HG02610 (cell line): ENCODE data around the gene PPP4R1.
"Not testable (repeated sequence)": the region's sequence is repeated elsewhere in the genome, so short reads cannot be mapped to it uniquely, and the experiment has no call there.

ENCODE experiments used
- ATAC-seq: cut with Tn5 transposase; IDR thresholded peaks from one replicate; pipeline ENCODE4 v1.9.1; 2021; ENCODE audit warnings: mild to moderate bottlenecking, moderate library complexity; ENCODE audit not compliant: unreplicated experiment

The PPP4R1 gene

DNA sequence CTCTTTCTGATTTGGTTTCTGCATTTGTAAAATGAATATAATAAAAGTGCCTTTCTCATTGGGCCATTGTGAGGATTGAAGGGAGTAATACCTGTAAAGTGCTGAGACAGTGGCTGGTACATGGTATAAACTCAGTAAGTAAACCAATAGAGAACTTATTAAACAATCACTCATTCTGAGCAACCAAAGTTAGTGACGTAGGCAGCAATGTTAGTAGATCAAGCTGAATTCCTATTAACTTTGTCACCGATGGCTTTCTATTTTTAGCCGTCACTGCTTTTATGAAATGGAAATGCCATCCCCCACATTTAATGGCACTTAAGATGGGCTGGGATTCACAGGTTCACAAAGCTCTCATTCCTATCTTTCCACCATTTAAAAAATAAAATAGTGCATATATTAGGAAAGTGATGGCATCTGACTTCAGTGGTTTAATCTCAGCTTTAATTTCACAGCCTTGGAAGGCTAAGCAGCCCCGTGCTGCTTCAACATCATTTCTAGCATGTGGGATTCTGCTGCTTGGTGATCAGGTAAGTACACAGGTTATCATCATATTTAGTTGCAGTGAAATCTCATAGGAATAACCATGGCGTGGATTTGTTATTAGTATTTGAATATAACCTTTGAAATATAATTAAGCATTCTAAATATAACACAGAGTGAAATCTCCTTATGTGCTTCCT is 17.6 kb upstream of the PPP4R1 start:
- no peak for ATAC-seq

DNA sequence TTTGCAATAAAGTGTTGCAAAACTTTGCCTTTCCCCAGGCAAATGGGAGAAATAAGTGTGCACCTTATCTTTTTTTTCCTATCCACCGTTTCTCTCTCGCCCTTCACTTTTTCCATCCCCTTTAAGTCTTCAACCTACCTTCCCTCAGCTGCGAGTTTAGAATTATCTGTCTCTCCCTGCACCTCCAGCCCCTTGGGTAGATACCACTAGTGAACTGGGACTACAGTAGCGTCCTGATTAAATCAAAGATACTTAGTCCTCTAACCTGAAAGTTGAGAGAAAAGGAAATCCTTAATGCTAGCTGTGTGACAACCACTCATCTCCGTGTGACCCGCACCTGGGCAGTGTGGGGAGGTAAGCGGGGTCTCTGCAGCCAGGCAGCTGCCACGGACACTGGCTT is 16.1 kb upstream of the PPP4R1 start:
- ATAC-seq = no peak

DNA sequence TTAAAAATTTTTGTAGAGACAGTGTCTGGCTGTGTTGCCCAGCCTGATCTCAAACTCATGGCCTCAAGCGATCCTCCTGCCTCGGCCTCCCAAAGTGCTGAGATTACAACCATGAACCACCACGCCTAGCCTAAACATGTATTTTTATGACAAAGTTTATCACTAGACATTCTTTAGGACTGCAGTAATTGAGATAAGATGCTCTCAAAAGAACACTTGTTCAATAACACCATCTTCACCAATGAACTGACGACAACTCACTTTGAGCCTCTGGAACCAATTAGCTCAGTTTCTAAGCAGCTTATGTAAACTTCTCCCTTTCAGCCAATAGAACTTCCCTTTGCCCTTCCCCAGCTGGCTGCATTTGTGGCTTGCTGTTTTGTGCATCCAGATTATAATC is 15.3 kb upstream of the PPP4R1 start:
- no peak for ATAC-seq

DNA sequence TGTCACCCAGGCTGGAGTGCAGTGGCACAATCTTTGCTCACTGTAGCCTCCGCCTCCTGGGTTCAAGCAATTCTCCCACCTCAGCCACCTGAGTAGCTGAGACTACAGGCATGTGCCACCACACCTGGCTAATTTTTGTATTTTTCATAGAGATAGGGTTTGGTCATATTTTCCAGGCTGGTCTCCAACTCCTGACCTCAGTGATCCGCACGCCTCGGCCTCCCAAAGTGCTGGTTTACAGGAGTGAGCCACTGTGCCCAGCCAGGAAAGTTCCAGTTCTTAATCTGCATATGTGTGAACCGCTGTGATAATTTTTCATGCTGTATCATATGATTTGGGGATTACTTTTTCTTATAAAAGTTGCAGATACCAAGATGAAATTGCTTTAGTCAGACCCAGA is 14.6 kb upstream of the PPP4R1 start:
- ATAC-seq = no peak

DNA sequence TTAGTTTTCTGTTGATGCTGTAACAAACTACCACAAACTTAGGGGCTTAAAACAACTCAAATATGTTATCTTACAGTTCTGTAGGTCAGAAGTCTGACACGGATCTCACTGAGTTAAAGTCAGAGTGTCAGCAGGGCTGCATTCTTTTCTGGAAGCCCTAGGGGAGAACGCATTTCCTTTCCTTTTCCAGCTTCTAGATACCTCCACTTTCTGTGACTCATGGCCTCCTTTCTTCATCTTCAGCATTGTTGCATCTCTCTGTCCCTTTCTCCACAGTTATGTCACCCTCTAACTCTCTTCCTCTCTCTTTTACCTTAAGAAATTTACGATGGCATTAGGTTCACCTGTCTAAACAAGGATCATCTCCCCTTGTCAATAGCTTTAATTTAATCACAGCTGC is 13.3 kb upstream of the PPP4R1 start:
- no peak for ATAC-seq

DNA sequence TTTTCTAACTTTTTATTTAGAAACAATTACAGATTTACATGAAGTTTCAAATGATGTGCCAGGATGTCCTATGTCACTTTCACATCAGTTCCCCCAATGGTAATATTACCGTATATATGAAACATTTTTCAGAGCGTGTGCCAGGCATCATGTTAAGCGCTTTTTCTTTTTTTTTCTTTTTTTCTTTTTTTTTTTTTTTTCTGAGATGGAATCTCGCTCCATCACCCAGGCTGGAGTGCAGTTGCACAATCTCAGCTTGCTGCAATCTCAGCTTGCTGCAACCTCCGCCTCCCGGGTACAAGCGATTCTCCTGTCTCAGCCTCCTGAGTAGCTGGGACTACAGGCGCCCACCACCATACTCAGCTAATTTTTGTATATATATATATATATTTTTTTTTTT is 5.6 kb upstream of the PPP4R1 start:
- no peak for ATAC-seq

DNA sequence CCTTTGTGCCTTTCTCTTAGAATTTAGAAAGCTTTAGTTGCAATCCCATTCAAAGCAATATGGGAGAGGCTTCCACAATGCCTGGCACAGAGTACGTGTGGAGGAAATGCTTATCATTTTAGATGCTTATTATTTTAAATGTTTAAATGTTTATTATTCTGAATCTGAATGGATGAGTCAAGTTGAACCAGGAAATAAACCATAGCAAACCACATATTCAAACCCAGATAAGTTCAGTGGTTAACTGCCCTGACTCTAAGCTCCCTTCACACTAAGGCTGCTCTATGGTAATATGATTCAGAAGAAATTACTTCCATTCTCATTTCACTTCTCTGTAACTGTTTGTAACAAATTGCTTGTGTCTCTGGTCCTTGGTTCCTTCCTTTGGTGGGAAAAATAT is 5.2 kb upstream of the PPP4R1 start:
- ATAC-seq = no peak

DNA sequence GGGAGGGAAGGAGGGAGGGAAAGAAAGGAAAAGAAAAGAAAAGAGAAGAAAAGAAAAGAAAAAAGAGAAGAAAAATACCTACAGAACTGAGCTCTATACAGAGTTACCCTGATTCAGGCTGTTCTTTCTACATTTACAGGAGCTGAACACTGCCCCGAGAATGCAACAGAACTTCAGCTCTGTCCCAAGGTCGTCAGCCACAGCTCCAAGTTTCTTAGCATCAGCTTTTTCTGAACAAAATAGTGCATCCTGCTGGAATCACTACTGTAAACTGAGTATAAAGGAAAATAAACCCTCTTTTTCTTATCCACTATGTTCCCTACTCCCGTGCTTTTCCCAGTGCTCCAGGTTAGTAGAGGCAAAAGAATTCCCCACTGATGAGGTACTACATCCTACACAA is 4.7 kb upstream of the PPP4R1 start:
- no peak for ATAC-seq

DNA sequence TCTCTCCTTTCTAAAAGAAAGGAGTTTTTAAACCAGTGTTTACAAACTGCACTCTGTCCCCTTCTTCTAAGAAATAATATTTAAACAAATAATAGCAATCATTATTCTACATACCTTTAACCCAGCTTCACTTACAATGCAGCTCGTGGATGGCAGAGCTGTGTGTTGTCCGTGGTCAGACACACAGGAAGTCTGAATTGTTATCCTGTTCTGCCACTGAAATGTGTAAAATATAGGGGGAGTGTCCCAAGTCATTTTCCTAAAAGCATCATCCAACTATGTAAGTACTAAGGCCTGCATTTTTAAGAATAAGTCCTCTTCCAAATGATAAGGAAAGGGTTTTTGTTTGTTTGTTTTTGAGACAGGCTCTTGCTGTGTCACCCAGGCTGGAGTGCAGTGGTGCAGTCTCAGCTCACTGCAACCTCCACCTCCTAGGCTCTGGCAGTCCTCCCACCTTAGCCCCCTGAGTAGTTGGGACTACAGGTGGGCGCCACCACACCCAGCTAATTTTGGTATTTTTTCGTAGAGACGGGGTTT is 2.7 kb upstream of the PPP4R1 start:
- no peak for ATAC-seq

DNA sequence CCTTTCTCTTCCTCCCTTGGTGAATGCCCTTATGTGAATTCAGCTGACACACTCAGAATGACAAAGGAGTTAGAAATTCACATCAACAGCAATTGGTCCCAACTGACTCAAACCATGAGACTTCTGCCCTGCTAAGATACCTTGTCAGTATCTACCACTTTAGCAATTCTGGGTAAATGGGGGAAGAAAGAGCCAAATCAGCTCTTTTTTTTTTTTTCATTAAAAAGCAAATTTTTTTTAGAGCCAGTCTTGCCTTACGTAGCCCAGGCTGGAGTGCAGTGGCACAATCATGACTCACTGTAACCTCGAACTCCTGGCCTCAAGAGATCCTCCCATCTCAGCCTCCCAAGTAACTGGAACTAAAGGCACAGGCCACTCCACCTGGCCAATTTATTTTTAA is 1.7 kb upstream of the PPP4R1 start:
- ATAC-seq = no peak

DNA sequence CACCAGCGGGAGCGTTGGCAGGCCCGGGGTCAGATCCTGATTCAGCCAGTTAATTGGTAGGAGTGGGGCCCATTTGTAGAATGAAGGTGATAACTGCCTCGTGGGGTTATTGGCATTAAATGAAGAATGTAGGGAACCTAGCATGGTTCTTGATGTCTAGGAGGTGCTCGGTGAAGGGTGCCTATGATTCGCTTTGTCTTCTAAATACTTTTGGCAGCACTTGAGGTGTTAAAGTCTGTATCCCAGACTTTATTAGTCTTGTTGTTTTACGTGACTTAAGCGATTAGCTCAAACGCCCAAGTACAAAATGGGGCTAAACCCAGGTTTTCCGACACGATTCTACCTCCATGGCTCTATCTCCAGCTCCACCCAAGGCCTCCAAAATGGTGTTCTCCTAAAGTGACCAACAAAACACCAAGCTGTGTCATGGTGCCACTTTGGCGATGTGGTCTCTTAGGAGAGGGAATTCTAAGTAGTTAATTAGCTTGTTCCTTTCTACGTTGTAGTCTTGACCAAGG is 980 bp upstream of the PPP4R1 start:
- no peak for ATAC-seq

DNA sequence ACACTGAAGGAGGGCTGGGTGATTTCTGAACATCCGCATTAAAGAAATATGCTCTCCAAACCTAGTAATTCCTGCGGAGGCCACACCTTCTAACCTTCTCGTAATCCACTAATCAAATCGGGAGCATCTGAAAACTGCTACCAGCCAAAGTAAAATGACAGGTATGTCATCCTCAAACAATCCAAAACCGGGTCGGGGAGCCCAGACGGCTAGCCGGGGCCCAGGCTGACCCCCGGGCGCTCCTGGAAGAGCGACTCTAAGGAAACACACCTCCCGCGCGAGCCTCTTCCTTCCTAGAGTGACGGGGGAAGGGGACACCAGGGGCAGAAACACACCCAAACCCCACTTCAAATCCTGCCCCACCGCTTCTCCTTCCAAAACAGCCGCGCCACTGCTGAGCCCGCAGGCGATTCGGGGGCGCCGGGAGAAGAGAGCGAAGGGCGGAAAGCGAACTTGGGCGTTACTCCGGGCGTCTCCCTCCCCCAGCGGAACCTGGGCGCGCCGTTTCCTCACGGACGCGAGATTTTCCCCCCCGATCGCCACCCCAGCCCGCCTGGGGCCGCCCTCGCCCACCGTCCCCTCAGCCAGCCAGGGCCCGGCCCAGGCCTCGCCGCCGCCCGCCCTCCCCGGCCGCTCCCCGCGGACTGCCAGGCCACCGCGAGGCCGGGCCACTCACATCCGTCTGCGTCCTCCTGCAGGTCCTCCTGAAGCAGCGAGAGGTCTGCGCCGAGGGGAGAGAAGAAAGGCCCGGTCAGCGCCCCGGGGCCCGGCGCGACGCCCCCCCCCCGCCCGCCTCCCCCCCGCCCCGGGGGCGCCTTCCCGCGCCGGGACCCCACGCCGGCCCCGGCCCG is 584 bp downstream of the PPP4R1 start:
- peak; percentile 27 for ATAC-seq

DNA sequence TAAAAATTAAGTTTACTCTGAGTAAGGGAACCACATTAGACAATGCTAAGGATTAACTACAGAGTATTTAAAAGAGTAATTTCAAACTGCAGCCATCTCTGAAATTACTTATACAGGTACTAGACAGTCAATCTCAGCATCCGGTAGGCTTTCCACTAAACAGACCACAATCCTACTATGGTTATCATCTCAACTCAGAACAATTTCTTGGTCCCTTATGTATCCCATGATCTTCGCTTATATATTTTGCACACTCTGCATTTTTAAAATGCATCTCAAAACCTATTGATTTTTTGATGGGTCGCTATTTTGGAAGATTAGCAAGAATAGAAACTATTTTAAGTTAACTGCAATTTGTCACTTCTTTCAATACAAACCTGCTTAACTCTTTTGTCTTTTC is 1.4 kb downstream of the PPP4R1 start:
- ATAC-seq = no peak

DNA sequence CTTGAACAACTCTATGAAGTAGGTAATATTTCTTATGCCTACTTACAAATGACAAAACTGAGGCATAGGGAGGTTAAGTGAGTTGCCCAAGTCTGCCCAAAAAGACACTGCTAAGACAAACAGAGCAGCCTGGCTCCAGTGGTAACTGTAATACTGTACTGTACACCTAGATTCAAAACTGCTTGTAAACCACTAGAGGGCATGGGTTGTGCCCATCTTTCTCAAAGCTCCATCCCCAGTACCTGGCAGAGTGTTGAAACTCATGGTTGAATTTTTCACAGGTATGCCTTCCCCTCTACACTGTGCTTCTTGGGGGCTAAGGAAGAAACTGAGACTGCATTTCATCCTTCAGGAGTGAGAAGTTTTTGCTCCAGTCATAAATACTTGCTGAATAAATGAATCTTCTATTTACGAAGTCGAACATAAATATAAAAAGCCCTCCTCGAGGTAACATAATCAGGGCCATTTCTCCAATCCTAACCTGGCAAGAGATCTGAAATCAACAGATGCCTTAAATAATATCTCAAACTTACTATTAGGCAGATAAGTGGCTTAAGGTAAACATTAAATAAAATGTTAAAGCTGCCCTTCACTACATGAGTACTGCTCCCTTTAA is 2.0 kb downstream of the PPP4R1 start:
- no peak for ATAC-seq

DNA sequence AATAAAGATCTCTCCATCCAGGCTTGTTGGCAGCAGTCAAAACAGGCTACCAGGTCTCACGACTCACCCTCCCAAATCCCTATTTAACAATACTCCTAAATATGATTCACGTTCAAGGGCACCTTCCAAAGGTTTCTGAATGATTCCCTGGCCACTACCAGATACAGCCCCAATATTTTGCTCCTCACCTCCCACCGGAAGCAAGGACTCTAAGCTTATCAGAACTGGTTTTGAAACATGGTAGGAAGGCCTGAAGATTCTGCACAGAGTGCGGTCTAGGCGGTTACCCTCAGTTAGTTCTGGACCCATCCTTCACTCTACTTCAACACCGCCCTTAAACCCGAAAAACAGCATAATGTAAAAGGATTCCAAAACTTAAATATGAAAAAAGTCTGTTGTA is 5.2 kb downstream of the PPP4R1 start:
- no peak for ATAC-seq

DNA sequence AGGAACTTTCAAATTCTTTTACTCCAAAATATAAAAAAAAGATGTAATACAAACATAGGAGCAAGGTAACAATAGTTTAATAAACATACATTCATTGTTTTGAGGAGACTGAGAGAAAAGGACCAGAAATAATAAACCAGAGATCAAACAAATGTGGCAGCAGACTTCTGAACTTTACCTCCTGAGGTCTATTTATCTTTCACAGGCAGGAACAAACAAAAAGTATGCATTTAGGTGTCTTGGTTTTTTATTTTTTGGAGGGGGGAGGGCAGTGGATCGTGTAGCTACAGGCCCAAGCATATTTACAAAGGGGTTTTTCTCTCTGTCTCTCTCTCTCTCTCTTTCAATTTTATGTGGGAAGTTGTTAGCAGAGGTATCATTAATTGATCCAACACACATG is 5.6 kb downstream of the PPP4R1 start:
- ATAC-seq = no peak

DNA sequence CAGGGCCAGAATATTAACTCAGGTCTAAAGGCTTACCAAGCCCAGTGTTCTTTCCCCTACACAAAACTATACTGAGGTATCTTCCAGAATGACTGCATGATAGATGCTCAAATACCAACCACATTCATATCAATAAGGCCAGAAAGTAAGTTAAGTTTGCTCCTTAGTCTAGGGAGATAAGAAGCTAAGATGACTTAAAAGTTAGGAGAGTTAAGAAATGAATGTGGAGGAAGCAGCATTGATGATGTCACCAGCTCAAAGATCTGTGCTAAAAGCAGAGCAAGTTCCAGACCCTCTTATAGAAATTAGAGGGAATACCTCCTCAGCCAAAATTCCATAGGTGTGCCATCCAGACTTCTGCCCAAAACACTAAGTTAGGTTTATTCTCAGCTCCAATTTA is 6.1 kb downstream of the PPP4R1 start:
- ATAC-seq = no peak

DNA sequence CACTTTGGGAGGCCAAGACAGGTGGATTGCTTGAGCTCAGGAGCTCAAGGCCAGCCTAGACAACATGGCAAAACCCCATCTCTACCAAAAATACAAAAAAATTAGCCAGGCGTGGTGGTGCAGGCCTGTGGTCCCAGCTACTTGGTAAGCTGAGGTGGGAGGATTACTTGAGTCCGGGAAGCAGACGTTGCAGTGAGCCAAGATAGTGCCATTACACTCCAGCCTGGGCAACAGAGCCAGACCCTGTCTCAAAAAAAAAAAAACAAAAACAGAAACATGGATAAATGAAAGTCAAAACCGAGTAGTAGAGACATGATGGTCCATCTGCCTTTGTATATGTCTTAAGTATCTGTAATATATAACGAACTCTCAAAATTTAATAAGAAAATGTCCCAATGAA is 7.2 kb downstream of the PPP4R1 start:
- ATAC-seq = not testable (repeated sequence)

DNA sequence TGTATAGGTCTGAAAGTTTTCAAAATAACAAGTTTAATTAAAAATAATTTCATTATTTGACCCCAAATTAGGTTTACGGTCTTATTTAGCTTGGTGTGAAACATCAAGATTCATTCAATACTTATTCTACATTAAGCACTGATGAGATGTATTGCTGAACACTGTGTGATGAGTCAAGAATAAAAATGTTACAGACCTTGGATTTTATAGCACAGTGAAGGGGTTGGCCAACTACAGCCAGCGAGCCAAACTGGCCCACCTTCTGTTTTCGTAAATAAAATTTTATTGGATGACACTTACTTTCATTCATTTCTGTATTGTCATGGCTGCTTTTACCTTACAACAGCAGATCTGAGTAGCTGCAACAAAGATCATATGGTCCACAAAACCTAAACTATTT is 8.3 kb downstream of the PPP4R1 start:
- ATAC-seq = no peak

DNA sequence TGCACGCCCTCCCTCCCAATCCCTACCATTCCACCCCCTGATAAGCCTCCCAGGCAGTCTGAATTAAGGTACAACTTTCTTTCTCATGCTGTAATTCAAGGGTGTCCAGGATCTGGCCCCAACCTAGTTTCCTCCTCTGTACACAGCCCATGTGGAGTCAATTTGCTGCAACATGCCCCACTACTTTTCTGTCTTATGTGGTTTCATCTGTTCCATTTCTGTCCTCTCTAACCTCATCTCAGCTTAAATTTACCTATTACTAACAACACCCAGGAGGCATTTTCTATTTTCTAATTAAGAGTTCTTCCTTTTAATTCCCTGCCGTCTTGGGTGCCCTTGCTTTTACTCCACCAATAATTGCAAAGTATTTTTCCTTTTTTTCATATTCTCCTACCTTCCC is 10.0 kb downstream of the PPP4R1 start:
- ATAC-seq = no peak

DNA sequence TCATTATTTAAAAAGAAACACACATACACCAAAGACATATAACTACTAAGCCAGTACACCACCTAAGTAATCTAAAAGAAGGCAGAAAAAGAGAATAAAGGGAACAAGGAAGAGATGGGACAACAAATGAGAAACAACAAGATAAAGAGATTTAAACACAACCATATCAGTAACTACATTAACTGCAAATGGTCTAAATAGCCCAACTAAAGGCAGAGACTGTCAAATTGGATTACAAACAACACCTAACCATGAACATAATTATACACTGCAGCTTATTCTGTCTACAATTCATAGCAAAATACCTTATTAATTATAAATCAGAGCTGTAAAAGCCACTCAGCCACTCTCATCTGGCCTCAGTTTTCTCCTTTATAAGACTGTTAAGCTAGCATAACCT is 15.0 kb downstream of the PPP4R1 start:
- no peak for ATAC-seq

DNA sequence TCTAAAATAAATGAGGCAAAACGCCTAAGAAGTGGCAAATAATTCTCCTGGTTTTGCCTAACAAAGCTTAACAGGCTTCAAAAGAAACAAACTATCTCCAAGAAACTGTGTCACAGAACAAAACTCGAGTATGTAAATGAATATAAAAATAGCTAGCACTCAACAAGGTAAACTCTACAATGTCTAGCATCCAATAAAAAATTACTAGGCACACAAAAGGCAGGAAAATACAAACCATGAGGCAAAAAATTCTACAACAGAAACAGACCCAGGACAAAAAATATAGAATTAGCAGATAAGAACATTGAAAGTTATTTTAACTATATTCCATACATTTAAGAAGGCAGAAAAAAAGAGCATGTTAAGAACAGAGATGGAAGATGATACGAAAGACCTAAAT is 16.8 kb downstream of the PPP4R1 start:
- ATAC-seq = no peak
